Mucosa of descending colon (tissue), 3 donors: Measurements from ENCODE around the gene EIF1. TPM values are rescaled to one million over a fixed set of nuclear protein-coding genes. Genes with fewer than 3 reads are reported as not detected.
"Not testable (repeated sequence)": the region's sequence is repeated elsewhere in the genome, so short reads cannot be mapped to it uniquely, and the experiment has no call there.

ENCODE experiments used
- ATAC-seq: fragments of 200-7000 bp; cut with Tn5 transposase; one replicate; pipeline ENCODE4 v1.9.1; 2020; ENCODE audit warnings: mild to moderate bottlenecking, moderate library complexity
- DNase-seq, 3 donors: peaks; one replicate each; pipeline ENCODE4 v3.0.0-alpha.2; 2020
- H3K36me3 ChIP-seq: fragments of 200-600 bp; one replicate; pipeline ENCODE4 v1.8.0; 2021; ENCODE audit warnings: low read depth, mild to moderate bottlenecking
- H3K4me1 ChIP-seq: fragments of 200-600 bp; one replicate; pipeline ENCODE4 v1.8.0; 2021; ENCODE audit warnings: low read depth, mild to moderate bottlenecking
- H3K4me3 ChIP-seq: fragments of 200-600 bp; one replicate; pipeline ENCODE4 v1.8.0; 2021; ENCODE audit warnings: mild to moderate bottlenecking
- H3K9me3 ChIP-seq: fragments of 200-600 bp; one replicate; pipeline ENCODE4 v1.8.0; 2021; ENCODE audit warnings: mild to moderate bottlenecking
- CTCF ChIP-seq: fragments of 200-600 bp; IDR thresholded peaks from one replicate; pipeline ENCODE4 v1.8.0; 2022; ENCODE audit warnings: antibody characterized with exemption, mild to moderate bottlenecking
- intact Hi-C, 2 donors: fragments of 100-400 bp; cut with DNase I in 1 of 2; cut with micrococcal nuclease in 1 of 2; formaldehyde crosslinking; loops; one replicate each; pipeline versions ENCODE4 v1.11.0 to v1.11.1; 2022; cut with DNase I, micrococcal nuclease
- total RNA-seq, 3 donors: library from RNA; stranded (reverse); fragmentation: NEBNext Ultra II Directional in 2 of 3; extraction: Animal tissue kit (Norgen Biotek cat#: 25700) in 2 of 3; gene quantifications; one replicate each; pipeline versions ENCODE4 v1.2.1 to v1.2.4, GENCODE V29; 2021 to 2023
- donor health status: DM: no; HTN: no; CAD: no; lungs with moderate emphysema.
- donor health status: DM: no; HTN: no; CAD: no.
- donor health status: DM: no; HTN: yes; CAD: no.

EIF1 gene
- total RNA-seq, 3 donors from 2014 or later, result 547 to 915 (median 566) TPM

GRCh38 chr17:41695954-41696757, 7.5 kb downstream of the EIF1 start:
- intact Hi-C loops, result no loop called here
- Histone ChIP-seq H3K4me3 (no peak overlapping the region), H3K36me3 (peaks cover 8% of the 10 kb centered on the region), H3K4me1 (peaks cover 5% of the 10 kb centered on the region), H3K9me3 (no peaks in the 10 kb centered on the region)
- ATAC-seq, result peak; percentile 72
- TF ChIP-seq CTCF, result peak; percentile 63
- DNase-seq, result no peak

GRCh38 chr17:41697122-41697962, 8.7 kb downstream of the EIF1 start:
- DNase-seq (peak in 1 of 3 donors; percentile 70), ATAC-seq (peak; percentile 75)
- intact Hi-C loops, result no loop called here
- Histone ChIP-seq H3K4me1 (peaks cover 5% of the 10 kb centered on the region), H3K4me3 (no peak overlapping the region), H3K9me3 (no peaks in the 10 kb centered on the region), H3K36me3 (no peaks in the 10 kb centered on the region)
- TF ChIP-seq CTCF, result no peak

- ATAC-seq, H3K4me3 ChIP-seq, H3K36me3 ChIP-seq, H3K9me3 ChIP-seq, intact Hi-C loops, DNase-seq, H3K4me1 ChIP-seq: not testable (repeated sequence)
Measured at GRCh38 chr17:41700843-41701242, 12.2 kb downstream of the EIF1 start.

- Histone ChIP-seq H3K4me3 (no peak overlapping the region), H3K9me3 (no peaks in the 10 kb centered on the region), H3K36me3 (no peaks in the 10 kb centered on the region), H3K4me1 (peaks cover under 1% of the 10 kb centered on the region)
- intact Hi-C loops, result no loop called here
- no peak for DNase-seq
- TF ChIP-seq CTCF, result no peak
- ATAC-seq, result no peak
Measured at GRCh38 chr17:41702712-41703111, 14.0 kb downstream of the EIF1 start.

- ATAC-seq, result no peak
- no peak for TF ChIP-seq CTCF
- no peak for DNase-seq
- no peak overlapping the region for H3K4me3 ChIP-seq
- H3K9me3 ChIP-seq, result no peaks in the 10 kb centered on the region
- no peaks in the 10 kb centered on the region for H3K36me3 ChIP-seq
- intact Hi-C loops, result no loop called here
- H3K4me1 ChIP-seq, result no peaks in the 10 kb centered on the region
Measured at GRCh38 chr17:41705271-41705991, 16.7 kb downstream of the EIF1 start.
